Right atrium auricular region (tissue), 2 donors: ENCODE results near the gene TMOD2. TPM values are rescaled to one million over a fixed set of nuclear protein-coding genes. Genes with fewer than 3 reads are reported as not detected.

Experiments
- DNase-seq: peaks from one replicate; pipeline ENCODE4 v3.0.0-alpha.2; 2019; ENCODE audit warnings: low spot score
- H3K27ac ChIP-seq, 2 donors: fragments of 200-600 bp; sonication (generic); 1 replicate in 1 of 2; 2 replicates in 1 of 2; pipeline ENCODE4 v1.5.1; 2016 to 2019
- H3K27me3 ChIP-seq, 2 donors: fragments of 200-600 bp; sonication (generic); one replicate each; pipeline versions ENCODE4 v1.5.1 to v1.6.0; 2017 to 2019
- H3K36me3 ChIP-seq: fragments of 200-600 bp; sonication (generic); one replicate; pipeline ENCODE4 v1.5.1; 2016
- H3K4me1 ChIP-seq, 2 donors: fragments of 200-600 bp; sonication (generic); one replicate each; pipeline versions ENCODE4 v1.5.1 to v1.6.0; 2017 to 2019
- H3K4me3 ChIP-seq, 2 donors: fragments of 200-600 bp; sonication (generic); 1 replicate in 1 of 2; 2 replicates in 1 of 2; pipeline ENCODE4 v1.5.1; 2017 to 2019; ENCODE audit warnings: mild to moderate bottlenecking in 1 of 2, moderate library complexity in 1 of 2
- H3K9me3 ChIP-seq, 2 donors: fragments of 200-600 bp; sonication (generic); one replicate each; pipeline ENCODE4 v1.5.1; 2019
- CTCF ChIP-seq, 2 donors: fragments of 200-600 bp; sonication (generic); IDR thresholded peaks; one replicate each; pipeline ENCODE4 v1.5.1; 2019; ENCODE audit warnings: antibody characterized with exemption in 2 of 2
- total RNA-seq, 2 donors: library from RNA; depleted of rRNA; stranded (reverse); fragments of >200 nt; gene quantifications; one replicate each; pipeline ENCODE4 v1.1.0, GENCODE V29; 2016

The TMOD2 gene
- total RNA-seq, 2 donors from 2014 or later = 5.4 to 7.0 TPM

DNA sequence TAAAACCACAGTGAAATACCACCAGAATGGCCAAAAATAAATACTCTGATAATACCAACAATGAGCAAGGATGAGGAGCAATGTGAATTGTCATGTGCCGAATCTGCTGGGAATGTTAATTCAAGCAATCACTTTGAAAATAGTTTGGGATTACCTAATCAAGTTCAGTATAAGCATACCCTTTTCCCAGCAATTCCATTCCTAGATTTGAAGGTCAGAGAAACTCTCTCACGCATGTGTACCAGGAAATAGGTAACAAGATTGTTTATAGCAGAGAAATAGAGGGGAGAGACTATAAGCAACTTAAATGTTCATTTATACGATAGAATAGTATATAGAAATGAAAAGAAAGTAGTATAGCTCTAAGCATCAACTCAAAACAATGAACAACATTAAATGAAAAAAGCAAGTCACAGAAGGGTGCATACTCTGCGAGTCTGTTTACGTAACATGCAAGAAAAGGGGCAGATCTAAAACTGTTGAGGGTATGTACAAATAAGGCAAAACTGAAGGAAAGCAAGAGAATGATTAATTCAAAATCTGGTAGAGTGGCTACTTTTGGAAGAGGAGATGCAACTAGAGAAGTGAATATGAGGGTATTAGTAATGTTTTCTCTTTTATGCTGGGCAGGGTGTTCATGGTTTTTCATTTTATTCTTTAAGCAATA, 105.5 kb downstream of the TMOD2 start:
- H3K9me3 ChIP-seq = no peaks in the 10 kb centered on the region
- no peak overlapping the region for H3K4me3 ChIP-seq
- H3K4me1 ChIP-seq = peaks cover 0 to 13% of the 10 kb centered on the region in 2 donors
- no peaks in the 10 kb centered on the region for H3K27me3 ChIP-seq
- no peak overlapping the region for H3K27ac ChIP-seq
- DNase-seq = no peak
- H3K36me3 ChIP-seq = no peaks in the 10 kb centered on the region
- no peak for TF ChIP-seq CTCF (IDR thresholded peaks at IDR 0.05)

- Histone ChIP-seq H3K9me3 (no peaks in the 10 kb centered on the region), H3K27me3 (no peaks in the 10 kb centered on the region), H3K4me1 (no peaks in the 10 kb centered on the region), H3K4me3 (no peak overlapping the region), H3K27ac (no peak overlapping the region), H3K36me3 (peaks cover 15% of the 10 kb centered on the region)
- no peak for TF ChIP-seq CTCF (IDR thresholded peaks at IDR 0.05)
- DNase-seq = no peak
Measured at GRCh38 chr15:51861557-51862359, 110.4 kb downstream of the TMOD2 start.

DNA sequence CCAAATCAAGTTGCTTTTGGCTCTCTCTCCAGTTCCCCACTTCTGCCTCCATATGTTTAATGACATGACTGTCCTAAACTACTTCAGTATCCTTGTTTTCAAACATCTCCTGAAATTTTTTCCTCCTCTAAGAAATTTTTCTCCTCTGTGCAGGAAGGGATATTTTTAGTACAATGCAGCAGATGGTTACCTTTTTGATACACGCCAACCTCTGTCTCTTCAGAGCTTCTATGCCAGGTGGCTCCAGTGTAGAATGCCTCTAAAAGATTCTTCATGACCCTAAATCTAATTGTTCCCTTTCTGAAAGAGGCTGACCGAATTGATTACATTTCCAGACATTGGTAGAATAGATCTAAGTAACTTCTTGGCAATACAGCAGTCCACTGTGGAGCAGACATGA, 111.7 kb downstream of the TMOD2 start:
- peaks cover 21% of the 10 kb centered on the region for H3K36me3 ChIP-seq
- H3K9me3 ChIP-seq = no peaks in the 10 kb centered on the region
- no peaks in the 10 kb centered on the region for H3K4me1 ChIP-seq
- H3K4me3 ChIP-seq = no peak overlapping the region
- no peak overlapping the region for H3K27ac ChIP-seq
- no peaks in the 10 kb centered on the region for H3K27me3 ChIP-seq
- DNase-seq = no peak
- TF ChIP-seq CTCF (IDR thresholded peaks at IDR 0.05) = no peak

DNA sequence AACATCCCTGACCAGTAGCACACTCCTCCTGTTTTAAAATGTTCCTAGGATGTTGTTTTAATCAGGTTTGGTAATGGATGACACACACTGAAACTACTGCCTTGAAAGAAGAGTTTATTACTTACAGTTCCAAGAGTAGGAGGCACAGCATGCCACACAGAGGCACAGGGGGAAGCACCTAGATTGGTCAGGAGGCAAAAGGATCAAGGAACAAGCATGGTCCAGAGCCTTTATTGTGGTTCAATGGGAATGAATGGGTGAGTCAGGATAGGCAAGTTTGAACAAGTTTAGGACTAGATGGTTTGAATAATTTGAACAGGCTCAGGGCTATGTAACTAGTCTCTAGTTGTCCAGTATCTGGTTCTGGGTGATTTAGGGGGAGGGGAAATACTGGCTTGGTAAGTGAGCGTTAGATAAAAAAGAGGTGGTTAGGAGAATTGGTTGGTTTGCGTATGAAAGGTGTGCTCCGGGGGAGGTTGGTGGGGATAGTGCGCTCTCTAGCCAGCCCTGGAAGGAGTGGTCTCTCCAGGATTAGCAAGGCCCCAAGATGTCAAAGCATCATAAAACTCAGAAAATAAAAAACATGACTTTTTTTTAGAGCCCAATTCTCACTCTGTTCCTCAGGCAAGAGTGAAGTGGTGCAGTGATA, 113.1 kb downstream of the TMOD2 start:
- no peak for TF ChIP-seq CTCF (IDR thresholded peaks at IDR 0.05)
- Histone ChIP-seq H3K9me3 (no peaks in the 10 kb centered on the region), H3K36me3 (peaks cover 27% of the 10 kb centered on the region), H3K4me3 (no peak overlapping the region), H3K4me1 (peaks cover 0 to 5% of the 10 kb centered on the region in 2 donors), H3K27ac (no peak overlapping the region), H3K27me3 (no peaks in the 10 kb centered on the region)
- no peak for DNase-seq

GRCh38 chr15:51865317-51865716, 113.9 kb downstream of the TMOD2 start:
- DNase-seq = no peak
- H3K27ac ChIP-seq = no peak overlapping the region
- peaks cover 35% of the 10 kb centered on the region for H3K36me3 ChIP-seq
- peaks cover 0 to 5% of the 10 kb centered on the region in 2 donors for H3K4me1 ChIP-seq
- TF ChIP-seq CTCF (IDR thresholded peaks at IDR 0.05) = no peak
- no peaks in the 10 kb centered on the region for H3K27me3 ChIP-seq
- no peaks in the 10 kb centered on the region for H3K9me3 ChIP-seq
- H3K4me3 ChIP-seq = no peak overlapping the region

Other genes starting within 250 kb of the TMOD2 start
- gene DMXL2, start 128.8 kb upstream of the TMOD2 start, total RNA-seq = 10 to 100 TPM in 1 of 2 donors, 1 to 10 TPM in 1; 10.0 to 22.2 TPM
- gene SCG3, start 70.1 kb upstream of the TMOD2 start, total RNA-seq = not detected
- 1 to 10 TPM; 7.6 to 8.5 TPM for gene LYSMD2, start 13.9 kb upstream of the TMOD2 start, total RNA-seq
- 10 to 100 TPM; 18.7 to 19.7 TPM for gene TMOD3, start 78.1 kb downstream of the TMOD2 start, total RNA-seq
- gene LEO1, start 220.2 kb downstream of the TMOD2 start, total RNA-seq = 10 to 100 TPM in 1 of 2 donors, 1 to 10 TPM in 1; 9.0 to 10.6 TPM